Activated T-cell treated with anti-CD3 and anti-CD28 coated beads, Interleukin-2, amount 50 U/mL, for 72 hours (primary cell): ENCODE data around the gene ALDH3B1. TPM values are rescaled to one million over a fixed set of nuclear protein-coding genes. Genes with fewer than 3 reads are reported as not detected.
A peak's percentile ranks its signal among the peaks of the same experiment; 100 is the strongest.

ENCODE experiments used
- ATAC-seq, 2 donors: fragments of 150-1000 bp; cut with Tn5 transposase; replicated peaks in 1 of 2; 2 replicates each; pipeline ENCODE4 v1.10.0; 2021; ENCODE audit warnings: moderate library complexity in 2 of 2, mild to moderate bottlenecking in 1 of 2
- DNase-seq, 2 donors: peaks; one replicate each; pipeline ENCODE4 v3.0.0; 2021 to 2022; ENCODE audit warnings: mixed read lengths in 1 of 2
- H3K27ac Mint-ChIP-seq: one replicate; pipeline ENCODE4 v1.8.0; 2022; ENCODE audit warnings: mild to moderate bottlenecking, moderate library complexity, mixed read lengths
- H3K27me3 Mint-ChIP-seq: one replicate; pipeline ENCODE4 v1.8.0; 2022; ENCODE audit warnings: low read depth, mixed read lengths
- H3K36me3 Mint-ChIP-seq, 2 donors: one replicate each; pipeline ENCODE4 v1.8.0; 2022; ENCODE audit warnings: mixed read lengths in 2 of 2, mild to moderate bottlenecking in 1 of 2; ENCODE audit not compliant: insufficient read depth in 2 of 2
- H3K4me1 Mint-ChIP-seq: one replicate; pipeline ENCODE4 v1.8.0; 2022; ENCODE audit warnings: low read depth, mixed read lengths
- H3K4me3 Mint-ChIP-seq, 2 donors: one replicate each; pipeline ENCODE4 v1.8.0; 2022; ENCODE audit warnings: mild to moderate bottlenecking in 2 of 2, mixed read lengths in 2 of 2, moderate library complexity in 2 of 2
- H3K9me3 Mint-ChIP-seq, 2 donors: one replicate each; pipeline ENCODE4 v1.8.0; 2022; ENCODE audit warnings: mixed read lengths in 2 of 2
- total RNA-seq, 2 donors: library from RNA; stranded (reverse); gene quantifications; one replicate each; pipeline ENCODE4 v1.2.3, GENCODE V29; 2022

ALDH3B1 gene
- total RNA-seq, 2 donors from 2014 or later = 0.10 to 0.16 TPM

DNA sequence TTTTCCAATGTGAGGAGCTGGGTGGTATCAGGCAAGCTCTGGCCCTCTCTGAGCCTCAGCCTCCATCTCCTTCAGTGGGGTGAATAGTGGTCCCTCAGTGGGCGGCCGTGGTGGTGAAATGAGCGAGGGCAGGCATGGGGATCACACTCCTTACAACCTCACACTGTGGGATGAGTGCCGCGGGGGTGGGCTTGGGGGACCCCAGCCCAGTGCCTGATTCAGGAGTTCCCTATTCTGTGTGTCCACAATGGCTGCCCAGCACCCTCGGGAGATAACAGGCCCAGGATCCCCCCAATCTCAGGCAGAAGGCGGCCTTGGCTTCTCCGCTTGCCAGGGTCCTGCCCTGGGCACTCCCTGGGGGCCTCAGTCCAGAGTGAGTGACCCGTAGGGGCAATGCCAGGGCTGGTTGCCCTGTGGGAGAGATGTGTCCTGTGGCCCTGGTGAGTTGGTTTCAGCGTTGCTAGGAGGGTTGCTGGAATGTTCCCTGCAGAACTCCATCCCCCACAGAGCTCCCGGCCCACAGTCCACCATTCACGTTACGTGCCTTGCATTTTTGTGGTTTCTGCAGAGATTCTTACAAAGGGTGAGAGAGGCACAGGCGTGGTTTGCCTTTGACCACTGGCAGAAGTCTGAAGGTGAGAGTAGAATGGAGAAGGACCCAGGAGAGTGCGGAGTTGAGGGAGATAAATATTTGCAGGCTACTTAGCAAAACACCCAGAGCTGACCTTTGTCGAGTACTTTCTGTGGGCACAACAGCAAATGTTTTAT, 2.9 kb downstream of the ALDH3B1 start:
- Mint-ChIP-seq H3K4me1 (no peaks in the 10 kb centered on the region), H3K27me3 (no peaks in the 10 kb centered on the region)

DNA sequence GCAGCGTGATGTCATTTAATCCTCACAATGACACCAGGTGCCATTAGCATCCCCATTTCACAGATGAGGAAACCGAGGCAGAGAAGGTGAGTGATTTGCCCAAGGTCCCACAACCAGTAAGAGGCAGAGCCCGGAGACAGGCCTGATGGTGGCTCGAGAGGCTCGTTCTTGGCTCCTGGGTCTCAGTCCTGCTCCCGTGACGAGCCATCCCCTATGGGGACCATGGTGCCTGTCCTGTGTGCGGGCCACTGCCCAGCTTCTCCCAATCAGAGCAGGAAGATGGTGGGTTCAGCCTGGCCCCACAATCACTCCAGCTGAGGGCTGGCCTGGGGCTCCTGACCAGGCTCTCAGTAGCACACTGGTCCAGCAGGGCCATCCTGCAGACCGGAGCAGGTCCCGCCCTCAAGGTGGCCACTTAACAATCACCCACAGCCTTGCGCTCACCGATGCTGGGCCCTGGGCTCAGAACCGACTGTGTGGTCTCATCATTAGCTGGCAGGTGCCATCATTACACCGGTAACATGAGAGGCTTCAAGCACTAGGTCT, 3.6 kb downstream of the ALDH3B1 start:
- H3K9me3 Mint-ChIP-seq = no peaks in the 10 kb centered on the region
- H3K27ac Mint-ChIP-seq = no peak overlapping the region
- no peaks in the 10 kb centered on the region for H3K27me3 Mint-ChIP-seq
- DNase-seq (no peak), ATAC-seq (no peak)
- no peaks in the 10 kb centered on the region for H3K36me3 Mint-ChIP-seq
- H3K4me3 Mint-ChIP-seq = no peak overlapping the region
- no peaks in the 10 kb centered on the region for H3K4me1 Mint-ChIP-seq

More for the DNA sequence above, 2.9 kb downstream of the ALDH3B1 start:
- ATAC-seq (no peak), DNase-seq (no peak)
- H3K4me3 Mint-ChIP-seq = no peak overlapping the region
- no peak overlapping the region for H3K27ac Mint-ChIP-seq
- no peaks in the 10 kb centered on the region for H3K36me3 Mint-ChIP-seq
- no peaks in the 10 kb centered on the region for H3K9me3 Mint-ChIP-seq

DNA sequence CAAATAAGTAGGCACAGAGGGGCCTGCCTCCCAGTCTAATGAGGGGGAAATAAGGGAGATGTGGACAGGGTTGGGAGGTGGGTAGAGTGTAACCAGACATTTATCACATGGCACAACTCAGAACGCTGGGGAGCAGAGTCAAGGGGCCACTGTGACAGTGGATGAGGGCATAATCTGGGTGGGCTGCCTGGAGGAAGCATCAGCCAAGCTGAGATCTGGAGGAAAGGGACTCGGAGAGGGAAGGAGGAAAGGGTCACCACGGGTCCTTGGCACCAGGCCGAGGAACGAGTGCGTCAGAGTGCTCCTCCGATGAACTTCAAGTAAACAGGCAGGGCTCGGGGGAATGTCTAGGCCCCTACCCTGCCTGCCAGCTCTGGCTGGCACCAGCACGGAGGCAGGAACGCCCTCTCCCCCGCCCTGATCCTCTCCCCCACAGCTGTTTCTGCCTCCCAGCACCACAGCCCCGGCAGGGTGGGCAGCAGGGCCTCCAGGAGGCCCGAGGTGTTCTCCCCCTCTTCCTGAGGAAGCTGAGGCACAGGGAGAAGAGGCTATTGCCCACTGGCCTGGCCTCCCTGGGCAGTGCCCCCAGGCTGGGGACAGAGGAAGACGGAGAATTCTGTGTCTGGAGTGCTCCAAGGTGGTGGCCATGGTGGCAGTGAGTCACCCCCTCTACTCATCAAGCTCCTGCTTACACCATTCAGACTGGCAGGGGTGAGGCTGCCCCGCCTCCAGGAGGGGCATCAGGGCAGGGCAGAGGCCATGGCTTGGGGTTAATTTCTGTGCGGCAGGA, 4.2 kb downstream of the ALDH3B1 start:
- Mint-ChIP-seq H3K4me3 (no peak overlapping the region), H3K4me1 (no peaks in the 10 kb centered on the region), H3K9me3 (no peaks in the 10 kb centered on the region), H3K27me3 (no peaks in the 10 kb centered on the region), H3K27ac (no peak overlapping the region), H3K36me3 (no peaks in the 10 kb centered on the region)
- peak; percentile 70 to 72 for ATAC-seq
- no peak for DNase-seq

DNA sequence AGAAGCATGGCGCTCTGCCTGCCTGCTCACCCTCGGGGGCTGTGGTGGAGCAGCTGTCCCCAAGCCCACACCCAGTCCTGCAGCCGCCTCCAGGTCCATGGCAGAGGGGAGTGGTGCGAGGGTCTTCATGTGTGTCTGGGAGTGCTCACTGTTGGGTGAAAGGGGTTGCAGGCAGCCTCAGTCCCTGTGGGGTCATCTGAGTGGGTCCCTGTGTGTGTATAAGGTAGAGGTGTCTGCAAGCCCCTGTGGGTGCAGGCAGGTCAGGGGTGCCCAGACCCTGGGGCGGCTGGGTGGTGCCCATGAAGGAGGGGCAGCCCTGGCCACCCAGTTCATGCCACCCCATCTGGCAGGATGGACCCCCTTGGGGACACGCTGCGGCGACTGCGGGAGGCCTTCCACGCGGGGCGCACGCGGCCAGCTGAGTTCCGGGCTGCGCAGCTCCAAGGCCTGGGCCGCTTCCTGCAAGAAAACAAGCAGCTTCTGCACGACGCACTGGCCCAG, 4.9 kb downstream of the ALDH3B1 start:
- Mint-ChIP-seq H3K27ac (no peak overlapping the region), H3K4me3 (no peak overlapping the region), H3K27me3 (no peaks in the 10 kb centered on the region), H3K4me1 (no peaks in the 10 kb centered on the region), H3K9me3 (no peaks in the 10 kb centered on the region), H3K36me3 (no peaks in the 10 kb centered on the region)
- no peak for DNase-seq
- peak in 1 of 2 donors; percentile 7 for ATAC-seq

DNA sequence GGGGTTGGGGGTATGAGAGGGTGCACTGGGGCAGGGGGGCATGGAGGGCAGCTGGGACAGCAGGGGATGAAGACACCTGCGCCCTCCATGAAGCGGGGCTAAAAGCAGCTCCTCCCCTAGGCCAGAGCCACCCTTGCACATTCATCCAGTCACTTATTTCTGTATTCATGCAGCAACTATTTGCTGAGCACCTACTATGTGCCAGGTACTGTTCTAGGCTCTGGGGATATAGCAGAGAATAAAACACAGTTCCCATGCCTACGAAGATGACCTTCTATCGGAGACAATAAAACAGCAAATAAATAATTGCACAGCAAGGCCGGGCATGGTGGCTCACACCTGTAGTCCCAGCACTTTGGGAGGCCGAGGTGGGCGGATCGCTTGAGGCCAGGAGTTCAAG, 5.3 kb downstream of the ALDH3B1 start:
- DNase-seq (no peak), ATAC-seq (no peak)
- Mint-ChIP-seq H3K4me1 (no peaks in the 10 kb centered on the region), H3K27ac (no peak overlapping the region), H3K36me3 (no peaks in the 10 kb centered on the region), H3K4me3 (no peak overlapping the region), H3K9me3 (no peaks in the 10 kb centered on the region), H3K27me3 (no peaks in the 10 kb centered on the region)

DNA sequence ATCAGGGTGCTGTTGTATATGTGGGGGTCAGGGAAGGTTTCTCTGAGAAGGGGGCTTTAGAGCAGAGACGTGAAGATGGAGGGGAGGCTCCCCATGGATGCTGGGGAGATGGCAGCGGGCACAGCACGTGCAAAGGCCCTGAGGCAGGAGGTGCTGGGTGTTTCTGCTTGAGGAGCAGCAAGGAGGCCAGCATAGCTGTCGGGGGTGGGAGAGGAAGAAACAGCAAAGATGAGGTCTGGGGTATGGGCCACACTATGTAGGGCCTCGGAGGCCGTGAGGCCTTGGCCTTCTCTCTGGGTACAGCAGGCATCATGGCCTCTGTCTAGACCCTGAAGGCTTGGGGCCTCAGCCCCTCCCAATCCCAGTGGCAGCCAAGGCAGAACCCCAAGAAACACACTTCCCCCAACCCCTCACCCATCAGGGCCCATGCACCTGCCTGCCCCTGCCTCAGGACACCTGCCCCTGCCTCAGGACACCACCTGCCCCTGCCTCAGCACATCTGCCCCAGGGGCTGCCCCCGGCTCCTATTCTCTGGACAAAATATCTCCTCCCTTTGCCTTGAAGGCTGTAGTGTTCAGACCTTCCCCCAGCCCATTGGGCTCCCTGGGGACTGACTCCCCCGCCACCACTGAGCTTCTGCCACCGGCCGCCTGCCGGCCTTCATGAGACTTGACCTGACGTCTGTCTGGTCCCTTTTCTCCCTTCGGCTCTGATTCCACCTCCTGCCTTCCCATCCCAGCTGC, 6.2 kb downstream of the ALDH3B1 start:
- Mint-ChIP-seq H3K4me3 (no peak overlapping the region), H3K36me3 (no peaks in the 10 kb centered on the region), H3K27me3 (no peaks in the 10 kb centered on the region), H3K27ac (no peak overlapping the region), H3K9me3 (no peaks in the 10 kb centered on the region), H3K4me1 (no peaks in the 10 kb centered on the region)
- DNase-seq (no peak), ATAC-seq (no peak)

DNA sequence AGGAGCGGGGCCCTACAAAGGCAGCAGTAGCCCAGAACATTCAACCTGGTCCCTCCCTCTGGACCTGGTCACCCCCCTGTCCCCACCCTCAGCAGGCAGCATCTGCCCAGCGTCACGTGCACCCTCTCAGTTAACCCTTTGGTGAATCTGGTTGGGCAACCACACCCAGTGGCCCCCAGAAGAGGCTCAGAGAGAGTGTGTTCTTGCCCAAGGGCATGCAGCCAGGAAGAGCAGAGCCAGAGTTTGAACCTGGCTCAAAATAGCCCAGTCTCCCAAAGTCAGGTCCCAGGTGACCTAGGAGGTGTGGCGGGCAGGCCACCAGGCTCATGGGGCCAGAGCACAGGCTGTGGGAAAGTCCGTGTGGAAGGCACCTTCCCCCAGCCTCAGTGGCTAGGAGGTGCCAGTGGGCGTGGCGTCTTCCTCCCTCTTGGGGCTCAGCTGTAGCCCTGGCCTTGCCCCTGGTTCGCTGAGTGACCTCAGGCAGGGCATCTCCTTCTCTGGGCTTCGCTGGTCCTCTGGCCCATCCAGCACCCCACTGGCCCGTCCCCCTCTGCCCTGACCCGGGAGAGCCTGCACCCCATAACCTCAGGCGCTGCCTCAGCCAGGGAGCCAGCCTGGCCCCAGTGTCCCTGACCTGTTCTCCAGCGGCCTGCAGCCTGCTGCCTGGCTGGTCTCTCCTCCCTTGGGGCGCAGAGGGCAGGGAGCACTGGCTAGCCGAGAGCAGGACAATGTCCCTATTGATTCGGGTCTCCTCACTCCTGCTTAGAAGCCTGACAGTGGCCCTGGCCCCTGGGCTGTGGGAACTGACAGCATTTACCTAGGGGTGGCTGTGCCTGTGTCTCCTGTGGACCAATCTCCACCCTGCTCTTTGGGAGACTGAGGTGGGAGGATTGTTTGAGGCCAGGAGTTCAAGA, 7.0 kb downstream of the ALDH3B1 start:
- no peaks in the 10 kb centered on the region for H3K27me3 Mint-ChIP-seq
- no peak overlapping the region for H3K27ac Mint-ChIP-seq
- no peak overlapping the region for H3K4me3 Mint-ChIP-seq
- no peaks in the 10 kb centered on the region for H3K36me3 Mint-ChIP-seq
- DNase-seq (no peak), ATAC-seq (no peak)
- H3K9me3 Mint-ChIP-seq = no peaks in the 10 kb centered on the region
- no peaks in the 10 kb centered on the region for H3K4me1 Mint-ChIP-seq

DNA sequence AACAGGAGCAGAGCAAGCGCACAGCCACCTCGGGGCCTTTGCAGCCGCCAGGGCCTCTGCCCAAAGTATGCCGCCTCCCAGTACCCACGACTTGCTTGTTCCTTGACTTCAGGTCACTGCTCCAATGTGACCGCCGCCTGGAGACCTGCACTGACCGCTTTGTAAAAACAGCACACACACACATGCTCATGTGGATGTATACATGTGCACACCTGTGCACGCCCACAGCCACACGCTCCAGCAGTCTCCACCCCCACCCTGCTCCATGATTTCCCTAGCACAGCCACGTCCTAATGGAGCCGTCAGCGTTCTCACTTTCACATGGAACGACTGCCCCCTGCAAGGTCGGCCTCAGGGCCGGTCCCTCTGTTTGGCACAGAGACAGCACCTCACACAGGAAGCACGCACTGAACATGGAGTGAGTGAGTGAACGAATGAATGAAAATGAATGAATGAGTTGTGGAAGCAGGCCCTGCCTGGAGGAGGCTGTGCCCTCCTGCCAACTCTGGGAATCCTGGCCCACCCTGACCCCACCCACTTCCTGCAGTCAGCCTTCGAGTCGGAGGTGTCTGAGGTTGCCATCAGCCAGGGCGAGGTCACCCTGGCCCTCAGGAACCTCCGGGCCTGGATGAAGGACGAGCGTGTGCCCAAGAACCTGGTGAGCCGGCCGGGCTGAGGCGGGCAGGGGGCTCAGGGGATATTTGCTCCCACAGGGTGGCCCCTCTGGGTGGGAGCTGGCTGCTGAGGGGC, 8.0 kb downstream of the ALDH3B1 start:
- no peak overlapping the region for H3K4me3 Mint-ChIP-seq

DNA sequence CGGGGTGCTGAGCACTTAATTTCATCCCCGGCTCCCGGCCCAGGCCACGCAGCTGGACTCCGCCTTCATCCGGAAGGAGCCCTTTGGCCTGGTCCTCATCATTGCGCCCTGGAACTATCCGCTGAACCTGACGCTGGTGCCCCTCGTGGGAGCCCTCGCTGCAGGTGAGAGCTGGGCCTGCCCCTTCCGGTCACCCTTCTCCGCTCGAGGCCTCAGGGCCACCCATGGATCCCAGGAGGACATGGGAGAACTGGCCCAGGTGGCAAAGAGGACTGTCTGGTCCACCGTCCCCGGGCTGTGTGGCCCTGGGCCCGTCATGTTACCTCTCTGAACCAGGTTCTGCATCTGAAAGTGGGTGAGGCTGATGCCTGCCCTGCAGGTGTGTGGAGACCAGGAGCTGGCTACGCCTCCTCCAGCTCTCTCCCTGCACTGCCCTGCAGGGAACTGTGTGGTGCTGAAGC, 8.6 kb downstream of the ALDH3B1 start:
- Mint-ChIP-seq H3K4me1 (no peaks in the 10 kb centered on the region), H3K27ac (no peak overlapping the region), H3K27me3 (no peaks in the 10 kb centered on the region)

More for the DNA sequence above, 8.0 kb downstream of the ALDH3B1 start:
- Mint-ChIP-seq H3K4me1 (no peaks in the 10 kb centered on the region), H3K36me3 (no peaks in the 10 kb centered on the region), H3K9me3 (no peaks in the 10 kb centered on the region), H3K27ac (no peak overlapping the region), H3K27me3 (no peaks in the 10 kb centered on the region)
- DNase-seq (no peak), ATAC-seq (no peak)

DNA sequence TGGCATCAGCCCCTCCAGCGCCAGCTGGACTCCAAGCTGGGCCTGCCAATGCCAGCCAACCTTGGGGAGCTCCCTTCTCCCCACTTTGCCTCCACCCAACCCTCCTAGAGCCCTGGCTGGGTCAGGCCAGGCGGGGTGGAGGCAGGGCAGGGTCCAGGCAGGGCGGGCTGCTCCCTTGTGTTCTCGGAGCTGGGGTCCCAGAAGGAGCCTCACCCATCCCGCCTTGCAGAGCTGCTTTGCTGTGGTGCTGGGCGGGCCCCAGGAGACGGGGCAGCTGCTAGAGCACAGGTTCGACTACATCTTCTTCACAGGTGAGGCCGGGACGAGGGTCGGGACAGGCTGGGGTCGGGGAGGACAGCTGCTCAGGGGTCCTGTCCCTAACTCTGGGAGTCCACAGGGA, 9.4 kb downstream of the ALDH3B1 start:
- Mint-ChIP-seq H3K4me3 (no peak overlapping the region), H3K27me3 (no peaks in the 10 kb centered on the region), H3K27ac (no peak overlapping the region), H3K36me3 (no peaks in the 10 kb centered on the region), H3K9me3 (no peaks in the 10 kb centered on the region), H3K4me1 (no peaks in the 10 kb centered on the region)
- no peak for DNase-seq
- no peak for ATAC-seq

More for the DNA sequence above, 8.6 kb downstream of the ALDH3B1 start:
- Mint-ChIP-seq H3K36me3 (no peaks in the 10 kb centered on the region), H3K4me3 (no peak overlapping the region), H3K9me3 (no peaks in the 10 kb centered on the region)
- ATAC-seq (no peak), DNase-seq (no peak)

DNA sequence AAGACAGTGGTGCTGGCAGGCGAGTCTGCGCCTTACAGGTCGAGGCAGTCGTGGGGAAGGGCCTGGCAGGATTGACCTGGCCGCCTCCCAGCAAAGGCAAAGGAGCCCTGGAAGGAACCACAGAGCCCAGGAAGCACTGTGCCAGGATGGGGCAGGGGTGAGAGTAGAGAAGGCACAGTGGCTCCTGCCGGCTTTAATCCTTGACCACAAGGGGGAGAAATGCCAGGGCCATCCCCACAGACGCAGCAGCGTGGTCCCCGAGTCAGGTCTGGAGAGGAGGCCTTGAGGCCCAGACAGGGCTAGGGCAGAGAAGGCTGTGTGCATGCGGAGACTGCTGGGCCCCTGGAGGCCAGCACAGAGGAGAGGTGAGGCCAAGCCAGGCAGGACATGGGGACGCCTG, 10.4 kb downstream of the ALDH3B1 start:
- no peak for DNase-seq
- no peak for ATAC-seq
- Mint-ChIP-seq H3K4me3 (no peak overlapping the region), H3K27ac (no peak overlapping the region), H3K4me1 (no peaks in the 10 kb centered on the region), H3K27me3 (no peaks in the 10 kb centered on the region), H3K36me3 (peaks cover 0 to 2% of the 10 kb centered on the region in 2 donors), H3K9me3 (no peaks in the 10 kb centered on the region)
